Panc1 (cell line): Measurements from ENCODE around the gene DNASE1L3. TPM values are rescaled to one million over a fixed set of nuclear protein-coding genes. Genes with fewer than 3 reads are reported as not detected.

Experiments
- ATAC-seq: fragments of 200-7000 bp; cut with Tn5 transposase; 2 replicates; pipeline ENCODE4 v1.9.1; 2020; ENCODE audit warnings: mild to moderate bottlenecking, moderate library complexity
- BruUV-seq: library from RNA; stranded (reverse); fragments of 400-500 nt; replicated peaks from 2 replicates; lab custom pipeline; 2021; lab: Mats Ljungman, UMichigan
- CTCF ChIA-PET: fragments of 300-600 bp; sonication (Branson Sonifier 250); formaldehyde crosslinking; loops from one replicate; lab custom pipeline; 2022; ENCODE audit warnings: antibody characterized with exemption; lab: Charles Lee
- POLR2A ChIA-PET: fragments of 300-600 bp; sonication (Branson Sonifier 250); formaldehyde crosslinking; loops from one replicate; lab custom pipeline; 2022; ENCODE audit warnings: antibody characterized with exemption; lab: Charles Lee
- DNase-seq: peaks from one replicate; pipeline ENCODE4 v3.0.0-alpha.2; 2010; ENCODE audit warnings: low read depth, low spot score
- H3K27ac ChIP-seq: 2 replicates; pipeline ENCODE4 v1.5.1; 2011; ENCODE audit warnings: mild to moderate bottlenecking, low read length, inconsistent platforms
- H3K27me3 ChIP-seq: fragments of 200-500 bp; sonication (Bioruptor generic); 2 replicates; pipeline ENCODE4 v1.6.0; 2014; ENCODE audit warnings: low read length, inconsistent platforms; ENCODE audit not compliant: control insufficient read depth, insufficient read depth
- H3K36me3 ChIP-seq: fragments of 200-500 bp; sonication (Bioruptor generic); 2 replicates; pipeline ENCODE4 v1.5.1; 2014; ENCODE audit warnings: inconsistent platforms, mild to moderate bottlenecking, low read length, moderate library complexity; ENCODE audit not compliant: control insufficient read depth, insufficient read depth
- H3K4me1 ChIP-seq: 2 replicates; pipeline ENCODE4 v1.5.1; 2011; ENCODE audit warnings: inconsistent platforms, mild to moderate bottlenecking, low read length, moderate library complexity; ENCODE audit not compliant: control insufficient read depth, insufficient read depth
- H3K4me3 ChIP-seq, 2 experiments: 2 replicates each; pipeline ENCODE4 v1.5.1; 2011 to 2012; ENCODE audit warnings: low read depth in 2 of 2, low read length in 2 of 2, mild to moderate bottlenecking in 2 of 2, inconsistent platforms in 1 of 2, moderate library complexity in 1 of 2
- H3K9me3 ChIP-seq: fragments of 200-500 bp; sonication (Bioruptor generic); 2 replicates; pipeline ENCODE4 v1.5.1; 2014; ENCODE audit warnings: low read depth, mild to moderate bottlenecking, inconsistent platforms, low read length, moderate library complexity; ENCODE audit not compliant: control insufficient read depth, insufficient read depth
- CTCF ChIP-seq: fragments of 450-650 bp; IDR thresholded peaks from 2 replicates; pipeline ENCODE4 v1.5.1; 2017; ENCODE audit warnings: mild to moderate bottlenecking
- POLR2AphosphoS5 ChIP-seq: IDR thresholded peaks from 2 replicates; pipeline ENCODE4 v1.6.1; 2012; ENCODE audit warnings: mild to moderate bottlenecking, low read depth, low read length, moderate library complexity
- SIN3A ChIP-seq: IDR thresholded peaks from 2 replicates; pipeline ENCODE4 v1.6.1; 2012; ENCODE audit warnings: low read depth, mild to moderate bottlenecking, low read length, moderate library complexity, borderline replicate concordance; ENCODE audit not compliant: insufficient read depth
- TCF7L2 ChIP-seq: IDR thresholded peaks from 2 replicates; pipeline ENCODE4 v1.6.1; 2011; ENCODE audit warnings: mild to moderate bottlenecking, low read depth, low read length, inconsistent platforms
- in situ Hi-C: cut with HindIII; loops from 2 replicates; pipeline ENCODE4 v1.10.0; 2016; ENCODE audit warnings: low sequenced_read_pairs, low pct_unique_long_range_greater_than_20kb
- intact Hi-C: fragments of 100-400 bp; cut with micrococcal nuclease; formaldehyde crosslinking; loops from one replicate; pipeline ENCODE4 v1.10.0; 2022; ENCODE audit not compliant: unreplicated experiment
- total RNA-seq: library from RNA; stranded (reverse); gene quantifications from one replicate; pipeline ENCODE4 v1.2.1, GENCODE V29; 2021; ENCODE audit not compliant: unreplicated experiment
- TF ChIP-seq, protein P1 (sequence below), 2 experiments: IDR thresholded peaks; 2 replicates each; pipeline ENCODE4 v1.6.1; 2011 to 2012; ENCODE audit warnings: low read depth in 2 of 2, control low read depth in 1 of 2, low read length in 1 of 2, mild to moderate bottlenecking in 1 of 2, moderate library complexity in 1 of 2; ENCODE audit not compliant: insufficient read depth in 1 of 2

The DNASE1L3 gene
- total RNA-seq, 1 experiment from 2014 or later: not detected

GRCh38 chr3:58200846-58201355, 9.9 kb downstream of the DNASE1L3 start:
- BruUV-seq: no TSS peak

GRCh38 chr3:58200121-58200709, 10.6 kb downstream of the DNASE1L3 start:
- ChIA-PET POLR2A (no interaction called here), CTCF (no interaction called here)
- intact Hi-C loops (no loop called here), in situ Hi-C loops (no loop called here)
- Histone ChIP-seq H3K9me3 (no peaks in the 10 kb centered on the region), H3K27ac (no peak overlapping the region), H3K27me3 (no peaks in the 10 kb centered on the region), H3K36me3 (no peaks in the 10 kb centered on the region), H3K4me3 (no peak overlapping the region), H3K4me1 (no peaks in the 10 kb centered on the region)
- TF ChIP-seq POLR2AphosphoS5 (no peak), TCF7L2 (no peak), CTCF (no peak), SIN3A (no peak)
- TF ChIP-seq, protein P1, sequence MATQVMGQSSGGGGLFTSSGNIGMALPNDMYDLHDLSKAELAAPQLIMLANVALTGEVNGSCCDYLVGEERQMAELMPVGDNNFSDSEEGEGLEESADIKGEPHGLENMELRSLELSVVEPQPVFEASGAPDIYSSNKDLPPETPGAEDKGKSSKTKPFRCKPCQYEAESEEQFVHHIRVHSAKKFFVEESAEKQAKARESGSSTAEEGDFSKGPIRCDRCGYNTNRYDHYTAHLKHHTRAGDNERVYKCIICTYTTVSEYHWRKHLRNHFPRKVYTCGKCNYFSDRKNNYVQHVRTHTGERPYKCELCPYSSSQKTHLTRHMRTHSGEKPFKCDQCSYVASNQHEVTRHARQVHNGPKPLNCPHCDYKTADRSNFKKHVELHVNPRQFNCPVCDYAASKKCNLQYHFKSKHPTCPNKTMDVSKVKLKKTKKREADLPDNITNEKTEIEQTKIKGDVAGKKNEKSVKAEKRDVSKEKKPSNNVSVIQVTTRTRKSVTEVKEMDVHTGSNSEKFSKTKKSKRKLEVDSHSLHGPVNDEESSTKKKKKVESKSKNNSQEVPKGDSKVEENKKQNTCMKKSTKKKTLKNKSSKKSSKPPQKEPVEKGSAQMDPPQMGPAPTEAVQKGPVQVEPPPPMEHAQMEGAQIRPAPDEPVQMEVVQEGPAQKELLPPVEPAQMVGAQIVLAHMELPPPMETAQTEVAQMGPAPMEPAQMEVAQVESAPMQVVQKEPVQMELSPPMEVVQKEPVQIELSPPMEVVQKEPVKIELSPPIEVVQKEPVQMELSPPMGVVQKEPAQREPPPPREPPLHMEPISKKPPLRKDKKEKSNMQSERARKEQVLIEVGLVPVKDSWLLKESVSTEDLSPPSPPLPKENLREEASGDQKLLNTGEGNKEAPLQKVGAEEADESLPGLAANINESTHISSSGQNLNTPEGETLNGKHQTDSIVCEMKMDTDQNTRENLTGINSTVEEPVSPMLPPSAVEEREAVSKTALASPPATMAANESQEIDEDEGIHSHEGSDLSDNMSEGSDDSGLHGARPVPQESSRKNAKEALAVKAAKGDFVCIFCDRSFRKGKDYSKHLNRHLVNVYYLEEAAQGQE (IDR thresholded peaks at IDR 0.05; ENCODE audit: insufficient read depth in 1 of 2, low read depth in 2 of 2, low read length in 1 of 2): no peak
- no peak for DNase-seq
- no TSS peak for BruUV-seq
- no peak for ATAC-seq

More at GRCh38 chr3:58200846-58201355, 9.9 kb downstream of the DNASE1L3 start:
- no peaks in the 10 kb centered on the region for H3K36me3 ChIP-seq
- intact Hi-C loops: no loop called here
- TF ChIP-seq, protein P1 (IDR thresholded peaks at IDR 0.05; ENCODE audit: insufficient read depth in 1 of 2, low read depth in 2 of 2, low read length in 1 of 2): no peak
- TF ChIP-seq TCF7L2 (no peak), CTCF (no peak), SIN3A (no peak), POLR2AphosphoS5 (no peak)
- no peaks in the 10 kb centered on the region for H3K27me3 ChIP-seq
- in situ Hi-C loops: no loop called here
- no peaks in the 10 kb centered on the region for H3K4me1 ChIP-seq
- CTCF ChIA-PET: no interaction called here
- POLR2A ChIA-PET: no interaction called here
- H3K27ac ChIP-seq: no peak overlapping the region
- no peaks in the 10 kb centered on the region for H3K9me3 ChIP-seq
- ATAC-seq: no peak
- no peak for DNase-seq
- no peak overlapping the region for H3K4me3 ChIP-seq
